Caco-2 (cell line): ENCODE measurements around the gene CRELD2. TPM values are rescaled to one million over a fixed set of nuclear protein-coding genes. Genes with fewer than 3 reads are reported as not detected.

Experiments
- BruUV-seq: library from RNA; stranded (reverse); fragments of 400-500 nt; replicated peaks from 2 replicates; lab custom pipeline; 2021; lab: Mats Ljungman, UMichigan
- CTCF ChIA-PET: fragments of 300-600 bp; sonication (Branson Sonifier 250); formaldehyde crosslinking; loops from one replicate; lab custom pipeline; 2022; ENCODE audit warnings: antibody characterized with exemption; lab: Charles Lee
- POLR2A ChIA-PET: fragments of 300-600 bp; sonication (Branson Sonifier 250); formaldehyde crosslinking; loops from one replicate; lab custom pipeline; 2022; ENCODE audit warnings: antibody characterized with exemption; lab: Charles Lee
- DNase-seq, 2 experiments: peaks; one replicate each; pipeline versions ENCODE4 v3.0.0 to v3.0.0-alpha.2; 2020 to 2022
- H3K27me3 ChIP-seq: replicated peaks from 2 replicates; pipeline ENCODE4 v1.6.0; 2011; ENCODE audit warnings: low read length; ENCODE audit not compliant: control insufficient read depth, insufficient read depth
- H3K36me3 ChIP-seq: 2 replicates; pipeline ENCODE4 v1.5.1; 2011; ENCODE audit warnings: low read length; ENCODE audit not compliant: control insufficient read depth, insufficient read depth
- H3K4me1 ChIP-seq: fragments of 250-450 bp; sonication (Bioruptor Pico); 2 replicates; pipeline ENCODE4 v1.5.1; 2020; ENCODE audit warnings: mild to moderate bottlenecking
- H3K4me3 ChIP-seq: 2 replicates; pipeline ENCODE4 v1.5.1; 2011; ENCODE audit warnings: low read depth, mild to moderate bottlenecking, control low read depth, low read length
- H3K9me3 ChIP-seq: fragments of 250-450 bp; sonication (Bioruptor Pico); 2 replicates; pipeline ENCODE4 v1.5.1; 2020; ENCODE audit warnings: mild to moderate bottlenecking, moderate library complexity
- H3K27ac Mint-ChIP-seq: one replicate; pipeline ENCODE4 v1.8.0; 2022; ENCODE audit warnings: mixed read lengths; ENCODE audit not compliant: unreplicated experiment
- H3K27me3 Mint-ChIP-seq: one replicate; pipeline ENCODE4 v1.8.0; 2022; ENCODE audit warnings: mixed read lengths; ENCODE audit not compliant: insufficient read depth, unreplicated experiment
- H3K36me3 Mint-ChIP-seq: one replicate; pipeline ENCODE4 v1.8.0; 2022; ENCODE audit warnings: mild to moderate bottlenecking, mixed read lengths; ENCODE audit not compliant: insufficient read depth, unreplicated experiment
- H3K4me1 Mint-ChIP-seq: one replicate; pipeline ENCODE4 v1.8.0; 2022; ENCODE audit warnings: low read depth, mixed read lengths; ENCODE audit not compliant: unreplicated experiment
- H3K4me3 Mint-ChIP-seq: one replicate; pipeline ENCODE4 v1.8.0; 2022; ENCODE audit warnings: mild to moderate bottlenecking, moderate library complexity, mixed read lengths; ENCODE audit not compliant: unreplicated experiment
- H3K9me3 Mint-ChIP-seq: one replicate; pipeline ENCODE4 v1.8.0; 2022; ENCODE audit warnings: mixed read lengths; ENCODE audit not compliant: unreplicated experiment
- intact Hi-C: fragments of 100-400 bp; cut with micrococcal nuclease; formaldehyde crosslinking; loops from one replicate; pipeline ENCODE4 v1.10.0; 2022; ENCODE audit not compliant: unreplicated experiment
- total RNA-seq: library from RNA; stranded (reverse); gene quantifications from 2 replicates; pipeline ENCODE4 v1.2.3, GENCODE V29; 2022
- TF ChIP-seq, protein P1 (sequence below), 2 experiments: fragments of 200-600 bp in 1 of 2; IDR thresholded peaks; 1 replicate in 1 of 2; 2 replicates in 1 of 2; pipeline versions ENCODE4 v1.5.1 to v1.8.0; 2011 to 2022; ENCODE audit warnings: antibody characterized with exemption in 1 of 2, control low read depth in 1 of 2, inconsistent platforms in 1 of 2, low read depth in 1 of 2, low read length in 1 of 2, mild to moderate bottlenecking in 1 of 2, moderate library complexity in 1 of 2; ENCODE audit not compliant: insufficient read depth in 1 of 2, severe bottlenecking in 1 of 2, unreplicated experiment in 1 of 2

Gene CRELD2
- total RNA-seq, 1 experiment from 2014 or later = 43.3 TPM

DNA sequence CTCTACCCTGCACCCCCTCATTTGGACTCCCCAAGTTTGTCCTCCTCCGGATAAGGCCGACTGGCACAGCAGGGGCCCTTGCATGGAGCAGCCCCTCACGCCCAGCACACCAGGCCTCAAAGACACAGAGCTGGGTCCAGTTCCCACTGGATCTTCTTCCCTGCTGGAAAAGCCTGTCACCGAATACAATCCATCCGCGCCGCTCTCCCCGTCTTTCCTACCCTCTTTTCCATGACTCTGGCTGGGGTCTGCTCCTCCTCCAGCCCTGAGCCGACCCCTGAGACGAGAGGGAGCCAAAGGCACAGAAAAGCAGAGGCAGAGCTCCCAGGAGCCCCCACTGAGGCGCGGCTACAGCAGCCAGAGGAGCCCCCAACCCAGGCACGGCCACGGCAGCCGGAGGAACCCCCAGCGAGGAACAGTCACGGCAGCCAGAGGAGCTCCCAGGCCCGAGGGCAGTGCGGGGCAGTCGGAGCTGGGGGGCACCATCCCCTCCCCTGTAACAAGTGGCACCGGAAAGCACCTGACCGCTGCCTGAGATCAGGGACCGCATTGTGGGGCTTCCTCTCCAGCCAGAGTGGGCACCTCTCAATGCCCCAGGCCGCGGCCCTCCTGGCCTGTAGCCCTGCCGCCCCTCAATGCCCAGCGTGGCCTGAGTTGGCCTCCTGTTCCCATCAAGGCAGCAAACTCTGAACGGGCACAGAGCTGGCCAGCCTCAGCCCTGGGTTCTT, 12.2 kb upstream of the CRELD2 start:
- H3K9me3 Mint-ChIP-seq = no peaks in the 10 kb centered on the region
- H3K9me3 ChIP-seq = no peaks in the 10 kb centered on the region
- H3K27me3 ChIP-seq = no peaks in the 10 kb centered on the region
- H3K27ac Mint-ChIP-seq = no peak overlapping the region
- TF ChIP-seq, protein P1, sequence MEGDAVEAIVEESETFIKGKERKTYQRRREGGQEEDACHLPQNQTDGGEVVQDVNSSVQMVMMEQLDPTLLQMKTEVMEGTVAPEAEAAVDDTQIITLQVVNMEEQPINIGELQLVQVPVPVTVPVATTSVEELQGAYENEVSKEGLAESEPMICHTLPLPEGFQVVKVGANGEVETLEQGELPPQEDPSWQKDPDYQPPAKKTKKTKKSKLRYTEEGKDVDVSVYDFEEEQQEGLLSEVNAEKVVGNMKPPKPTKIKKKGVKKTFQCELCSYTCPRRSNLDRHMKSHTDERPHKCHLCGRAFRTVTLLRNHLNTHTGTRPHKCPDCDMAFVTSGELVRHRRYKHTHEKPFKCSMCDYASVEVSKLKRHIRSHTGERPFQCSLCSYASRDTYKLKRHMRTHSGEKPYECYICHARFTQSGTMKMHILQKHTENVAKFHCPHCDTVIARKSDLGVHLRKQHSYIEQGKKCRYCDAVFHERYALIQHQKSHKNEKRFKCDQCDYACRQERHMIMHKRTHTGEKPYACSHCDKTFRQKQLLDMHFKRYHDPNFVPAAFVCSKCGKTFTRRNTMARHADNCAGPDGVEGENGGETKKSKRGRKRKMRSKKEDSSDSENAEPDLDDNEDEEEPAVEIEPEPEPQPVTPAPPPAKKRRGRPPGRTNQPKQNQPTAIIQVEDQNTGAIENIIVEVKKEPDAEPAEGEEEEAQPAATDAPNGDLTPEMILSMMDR (IDR thresholded peaks at IDR 0.05; ENCODE audit: insufficient read depth in 1 of 2, low read depth in 1 of 2, low read length in 1 of 2, severe bottlenecking in 1 of 2, unreplicated experiment in 1 of 2) = no peak
- ChIA-PET CTCF (interaction anchor here (0.6 kb wide), 1 partner anchor 100 kb away, joined by 4 read pairs; no protein-coding TSS in a partner anchor), POLR2A (no interaction called here)
- H3K27me3 Mint-ChIP-seq = no peaks in the 10 kb centered on the region
- peaks cover 1% of the 10 kb centered on the region for H3K36me3 ChIP-seq
- BruUV-seq = no TSS peak
- H3K4me3 Mint-ChIP-seq = no peak overlapping the region
- peaks cover 34% of the 10 kb centered on the region for H3K36me3 Mint-ChIP-seq
- H3K4me3 ChIP-seq = no peak overlapping the region
- no peaks in the 10 kb centered on the region for H3K4me1 ChIP-seq
- H3K4me1 Mint-ChIP-seq = no peaks in the 10 kb centered on the region
- no peak for DNase-seq
- intact Hi-C loops = no loop called here

GRCh38 chr22:49906799-49907290, 11.6 kb upstream of the CRELD2 start:
- BruUV-seq = no TSS peak
- Mint-ChIP-seq H3K4me3 (no peak overlapping the region), H3K27me3 (no peaks in the 10 kb centered on the region), H3K36me3 (peaks cover 27% of the 10 kb centered on the region), H3K4me1 (no peaks in the 10 kb centered on the region), H3K9me3 (no peaks in the 10 kb centered on the region), H3K27ac (no peak overlapping the region)
- no peaks in the 10 kb centered on the region for H3K4me1 ChIP-seq
- H3K4me3 ChIP-seq = no peak overlapping the region
- H3K9me3 ChIP-seq = no peaks in the 10 kb centered on the region
- peaks cover 1% of the 10 kb centered on the region for H3K36me3 ChIP-seq
- intact Hi-C loops = no loop called here
- TF ChIP-seq, protein P1 (IDR thresholded peaks at IDR 0.05; ENCODE audit: insufficient read depth in 1 of 2, low read depth in 1 of 2, low read length in 1 of 2, severe bottlenecking in 1 of 2, unreplicated experiment in 1 of 2) = no peak
- ChIA-PET POLR2A (no interaction called here), CTCF (no interaction called here)
- no peaks in the 10 kb centered on the region for H3K27me3 ChIP-seq
- no peak for DNase-seq

DNA sequence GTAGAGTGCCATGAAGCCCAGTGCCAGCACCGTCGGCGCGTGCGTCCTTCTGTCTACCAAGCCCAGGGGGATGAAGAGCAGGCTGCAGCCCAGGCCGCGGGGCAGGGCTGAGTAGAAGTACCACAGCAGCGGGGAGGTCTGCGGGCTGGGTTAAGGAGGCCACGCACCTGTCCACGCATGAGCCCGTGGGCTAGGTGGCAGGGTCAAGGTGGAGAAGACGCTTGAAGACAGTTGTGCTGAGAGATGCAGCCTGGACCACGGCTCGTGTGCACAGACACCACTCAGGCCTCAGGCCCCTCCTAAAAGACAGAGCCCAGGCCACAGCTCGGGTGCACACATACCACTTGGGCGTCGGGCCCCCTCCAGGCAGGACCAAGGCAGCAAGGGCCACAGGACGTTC, 10.6 kb upstream of the CRELD2 start:
- ChIA-PET POLR2A (no interaction called here), CTCF (no interaction called here)
- Histone ChIP-seq H3K4me1 (no peaks in the 10 kb centered on the region), H3K27me3 (no peaks in the 10 kb centered on the region), H3K36me3 (peaks cover 1% of the 10 kb centered on the region; the same call in 1 of the 2 replicates), H3K9me3 (no peaks in the 10 kb centered on the region), H3K4me3 (no peak overlapping the region)
- intact Hi-C loops = no loop called here
- TF ChIP-seq, protein P1 (IDR thresholded peaks at IDR 0.05; ENCODE audit: insufficient read depth in 1 of 2, low read depth in 1 of 2, low read length in 1 of 2, severe bottlenecking in 1 of 2, unreplicated experiment in 1 of 2) = no peak
- no peak for DNase-seq
- Mint-ChIP-seq H3K27me3 (no peaks in the 10 kb centered on the region), H3K27ac (no peak overlapping the region), H3K4me3 (no peak overlapping the region), H3K36me3 (peaks cover 28% of the 10 kb centered on the region), H3K9me3 (no peaks in the 10 kb centered on the region), H3K4me1 (no peaks in the 10 kb centered on the region)
- no TSS peak for BruUV-seq
